Fibroblast of gingiva (primary cell): ENCODE results near the gene PLCH1.
A peak's percentile ranks its signal among the peaks of the same experiment; 100 is the strongest.

ENCODE experiments used
- DNase-seq: peaks from one replicate; pipeline ENCODE4 v3.0.0-alpha.2; 2011; ENCODE audit warnings: low read depth

The PLCH1 gene

GRCh38 chr3:155372281-155372680 is 372.6 kb downstream of the PLCH1 start:
- peak; percentile 12 for DNase-seq

- no peak for DNase-seq
These were observed 373.9 kb downstream of the PLCH1 start for GRCh38 chr3:155370764-155371503.

- no peak for DNase-seq
These were observed 374.7 kb downstream of the PLCH1 start for GRCh38 chr3:155370198-155370597.

GRCh38 chr3:155369735-155370134 is 375.1 kb downstream of the PLCH1 start:
- DNase-seq: no peak

GRCh38 chr3:155369244-155369643 is 375.6 kb downstream of the PLCH1 start:
- no peak for DNase-seq

- DNase-seq: no peak
These were observed 376.1 kb downstream of the PLCH1 start for GRCh38 chr3:155368786-155369185.

- peak; percentile 10 for DNase-seq
These were observed 377.4 kb downstream of the PLCH1 start for GRCh38 chr3:155367506-155367905.

GRCh38 chr3:155365178-155365783 is 379.6 kb downstream of the PLCH1 start:
- DNase-seq: no peak

- no peak for DNase-seq
These were observed 380.4 kb downstream of the PLCH1 start for GRCh38 chr3:155364492-155364891.

GRCh38 chr3:155363690-155364070 is 381.2 kb downstream of the PLCH1 start:
- no peak for DNase-seq

- DNase-seq: no peak
These were observed 381.8 kb downstream of the PLCH1 start for GRCh38 chr3:155362808-155363689.

- no peak for DNase-seq
These were observed 384.6 kb downstream of the PLCH1 start for GRCh38 chr3:155360281-155360680.

- no peak for DNase-seq
These were observed 388.1 kb downstream of the PLCH1 start for GRCh38 chr3:155356594-155357370.

- DNase-seq: no peak
These were observed 390.2 kb downstream of the PLCH1 start for GRCh38 chr3:155354658-155355057.

GRCh38 chr3:155352900-155353490 is 391.9 kb downstream of the PLCH1 start:
- DNase-seq: peak; percentile 23

- no peak for DNase-seq
These were observed 394.3 kb downstream of the PLCH1 start for GRCh38 chr3:155350571-155350970.

- DNase-seq: no peak
These were observed 397.0 kb downstream of the PLCH1 start for GRCh38 chr3:155347901-155348300.

- no peak for DNase-seq
These were observed 402.5 kb downstream of the PLCH1 start for GRCh38 chr3:155342344-155342743.

- DNase-seq: no peak
These were observed 405.8 kb downstream of the PLCH1 start for GRCh38 chr3:155339052-155339451.

- DNase-seq: no peak
These were observed 409.0 kb downstream of the PLCH1 start for GRCh38 chr3:155335724-155336354.
